Measurements from ENCODE around the gene RNASEH1. TPM values are rescaled to one million over a fixed set of nuclear protein-coding genes. Genes with fewer than 3 reads are reported as not detected.

The RNASEH1 gene
- total and polyA plus RNA-seq, 2 of the 13 experiments (the other 11 are each of a cell fraction or from before 2014, with no cell fraction given), result 14.5 to 57.4 TPM

DNA sequence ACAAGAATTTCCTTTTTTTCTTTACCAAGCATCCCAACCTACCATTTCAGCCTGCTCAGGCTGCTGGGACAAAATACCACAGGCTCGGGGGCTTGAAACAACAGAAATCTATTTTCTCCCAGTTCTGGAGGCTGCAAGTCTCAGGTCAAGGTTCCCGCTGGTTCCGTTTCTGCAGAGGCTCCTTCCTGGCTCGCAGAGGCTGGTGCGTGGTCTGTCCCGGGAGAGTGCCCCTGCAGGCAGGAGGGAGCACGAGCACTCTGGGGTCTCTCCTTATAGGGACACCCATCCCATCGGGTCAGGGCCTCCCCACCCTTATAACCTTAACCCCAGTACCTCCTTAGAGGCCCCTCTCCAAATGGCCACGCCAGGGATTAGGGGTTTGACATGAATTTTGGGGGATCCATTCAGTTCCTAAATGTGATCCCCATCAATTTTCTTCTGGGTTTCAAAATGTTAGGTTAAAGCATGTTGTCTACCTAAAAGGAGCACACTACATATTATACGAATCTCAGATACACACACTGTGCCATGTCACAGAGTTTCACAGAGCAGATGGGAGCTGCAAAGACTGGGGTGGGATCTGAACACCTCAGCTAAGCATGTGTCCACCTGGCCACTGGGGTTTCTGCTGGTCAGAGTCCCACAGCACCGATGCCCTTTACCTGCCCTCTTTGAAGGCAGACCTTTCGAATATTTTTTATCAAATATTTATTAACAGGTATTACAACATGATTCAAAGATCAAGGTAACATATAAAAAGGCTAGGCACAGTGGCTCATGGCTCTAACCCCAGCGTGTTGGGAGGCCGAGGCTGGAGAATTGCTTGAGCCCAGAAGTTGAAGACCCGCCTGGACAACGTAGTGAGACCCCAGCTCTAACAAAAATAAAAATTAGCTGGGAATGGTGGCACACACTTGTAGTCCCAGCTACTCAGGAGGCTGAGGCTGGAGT is 21.2 kb downstream of the RNASEH1 start (continued):
- TF ChIP-seq KDM1A (CRISPR knock-in tag; IDR thresholded peaks at IDR 0.05), result no peak
- peak; percentile 53; the same call in 1 of the 2 replicates for TF ChIP-seq SRF (IDR thresholded peaks at IDR 0.05; ENCODE audit: low read depth, low read length)
- TF ChIP-seq KAT8 (CRISPR knock-in tag; IDR thresholded peaks at IDR 0.05), result peak; percentile 61
- no peak for TF ChIP-seq PAF1 (CRISPR knock-in tag; IDR thresholded peaks at IDR 0.05)
- TF ChIP-seq ZNF326 (CRISPR knock-in tag; IDR thresholded peaks at IDR 0.05; ENCODE audit: borderline replicate concordance), result no peak
- TF ChIP-seq ZNF572 (CRISPR knock-in tag; IDR thresholded peaks at IDR 0.05), result peak; percentile 48; the same call in 1 of the 2 replicates
- peak; percentile 45; the same call in 1 of the 2 replicates for TF ChIP-seq NFKB2 (CRISPR knock-in tag; IDR thresholded peaks at IDR 0.05; ENCODE audit: borderline replicate concordance)
- TF ChIP-seq ZSCAN12 (CRISPR knock-in tag; IDR thresholded peaks at IDR 0.05), result 0 out of 2 replicates have a peak, but pooled peaks have one; percentile 55
- TF ChIP-seq ZZZ3 (CRISPR knock-in tag; IDR thresholded peaks at IDR 0.05; ENCODE audit: borderline replicate concordance), result no peak; the same call in 1 of the 2 replicates
- TF ChIP-seq, protein P1, sequence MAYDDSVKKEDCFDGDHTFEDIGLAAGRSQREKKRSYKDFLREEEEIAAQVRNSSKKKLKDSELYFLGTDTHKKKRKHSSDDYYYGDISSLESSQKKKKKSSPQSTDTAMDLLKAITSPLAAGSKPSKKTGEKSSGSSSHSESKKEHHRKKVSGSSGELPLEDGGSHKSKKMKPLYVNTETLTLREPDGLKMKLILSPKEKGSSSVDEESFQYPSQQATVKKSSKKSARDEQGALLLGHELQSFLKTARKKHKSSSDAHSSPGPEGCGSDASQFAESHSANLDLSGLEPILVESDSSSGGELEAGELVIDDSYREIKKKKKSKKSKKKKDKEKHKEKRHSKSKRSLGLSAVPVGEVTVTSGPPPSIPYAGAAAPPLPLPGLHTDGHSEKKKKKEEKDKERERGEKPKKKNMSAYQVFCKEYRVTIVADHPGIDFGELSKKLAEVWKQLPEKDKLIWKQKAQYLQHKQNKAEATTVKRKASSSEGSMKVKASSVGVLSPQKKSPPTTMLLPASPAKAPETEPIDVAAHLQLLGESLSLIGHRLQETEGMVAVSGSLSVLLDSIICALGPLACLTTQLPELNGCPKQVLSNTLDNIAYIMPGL (CRISPR knock-in tag; IDR thresholded peaks at IDR 0.05; ENCODE audit: borderline replicate concordance in 1 of 2, low read depth in 1 of 2), result peak; percentile 91 to 94
- TF ChIP-seq FOXA3 (CRISPR knock-in tag; IDR thresholded peaks at IDR 0.05), result peak; percentile 3; the same call in 1 of the 2 replicates
- TF ChIP-seq ZBTB8A (CRISPR knock-in tag; IDR thresholded peaks at IDR 0.05; ENCODE audit: borderline replicate concordance, low read depth), result no peak
- no peak for TF ChIP-seq ZSCAN31 (CRISPR knock-in tag; IDR thresholded peaks at IDR 0.05; ENCODE audit: low read depth)
- TF ChIP-seq ZBTB7B (CRISPR knock-in tag; IDR thresholded peaks at IDR 0.05), result peak; percentile 66; the same call in 1 of the 2 replicates
- TF ChIP-seq, protein P2, sequence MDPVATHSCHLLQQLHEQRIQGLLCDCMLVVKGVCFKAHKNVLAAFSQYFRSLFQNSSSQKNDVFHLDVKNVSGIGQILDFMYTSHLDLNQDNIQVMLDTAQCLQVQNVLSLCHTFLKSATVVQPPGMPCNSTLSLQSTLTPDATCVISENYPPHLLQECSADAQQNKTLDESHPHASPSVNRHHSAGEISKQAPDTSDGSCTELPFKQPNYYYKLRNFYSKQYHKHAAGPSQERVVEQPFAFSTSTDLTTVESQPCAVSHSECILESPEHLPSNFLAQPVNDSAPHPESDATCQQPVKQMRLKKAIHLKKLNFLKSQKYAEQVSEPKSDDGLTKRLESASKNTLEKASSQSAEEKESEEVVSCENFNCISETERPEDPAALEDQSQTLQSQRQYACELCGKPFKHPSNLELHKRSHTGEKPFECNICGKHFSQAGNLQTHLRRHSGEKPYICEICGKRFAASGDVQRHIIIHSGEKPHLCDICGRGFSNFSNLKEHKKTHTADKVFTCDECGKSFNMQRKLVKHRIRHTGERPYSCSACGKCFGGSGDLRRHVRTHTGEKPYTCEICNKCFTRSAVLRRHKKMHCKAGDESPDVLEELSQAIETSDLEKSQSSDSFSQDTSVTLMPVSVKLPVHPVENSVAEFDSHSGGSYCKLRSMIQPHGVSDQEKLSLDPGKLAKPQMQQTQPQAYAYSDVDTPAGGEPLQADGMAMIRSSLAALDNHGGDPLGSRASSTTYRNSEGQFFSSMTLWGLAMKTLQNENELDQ (CRISPR knock-in tag; IDR thresholded peaks at IDR 0.05; ENCODE audit: borderline replicate concordance), result peak; percentile 67; the same call in 1 of the 2 replicates
- TF ChIP-seq ZNF136 (CRISPR knock-in tag; IDR thresholded peaks at IDR 0.05; ENCODE audit: low read depth), result peak; percentile 19
- peak; percentile 73 for TF ChIP-seq GABPB1 (CRISPR knock-in tag; IDR thresholded peaks at IDR 0.05)
- peak; percentile 10 for TF ChIP-seq ZNF781 (CRISPR knock-in tag; IDR thresholded peaks at IDR 0.05; ENCODE audit: borderline replicate concordance, not compliant biosample characterization)
- TF ChIP-seq ZBTB20 (CRISPR knock-in tag; IDR thresholded peaks at IDR 0.05; ENCODE audit: borderline replicate concordance, low read depth), result no peak
- TF ChIP-seq SAP130 (CRISPR knock-in tag; IDR thresholded peaks at IDR 0.05; ENCODE audit: low read depth), result peak; percentile 61
- TF ChIP-seq GATAD1 (CRISPR knock-in tag; IDR thresholded peaks at IDR 0.05), result peak; percentile 83
- 0 out of 2 replicates have a peak, but pooled peaks have one; percentile 65 for TF ChIP-seq GTF3A (CRISPR knock-in tag; conservative IDR thresholded peaks at IDR 0.05)
- TF ChIP-seq, protein P3, sequence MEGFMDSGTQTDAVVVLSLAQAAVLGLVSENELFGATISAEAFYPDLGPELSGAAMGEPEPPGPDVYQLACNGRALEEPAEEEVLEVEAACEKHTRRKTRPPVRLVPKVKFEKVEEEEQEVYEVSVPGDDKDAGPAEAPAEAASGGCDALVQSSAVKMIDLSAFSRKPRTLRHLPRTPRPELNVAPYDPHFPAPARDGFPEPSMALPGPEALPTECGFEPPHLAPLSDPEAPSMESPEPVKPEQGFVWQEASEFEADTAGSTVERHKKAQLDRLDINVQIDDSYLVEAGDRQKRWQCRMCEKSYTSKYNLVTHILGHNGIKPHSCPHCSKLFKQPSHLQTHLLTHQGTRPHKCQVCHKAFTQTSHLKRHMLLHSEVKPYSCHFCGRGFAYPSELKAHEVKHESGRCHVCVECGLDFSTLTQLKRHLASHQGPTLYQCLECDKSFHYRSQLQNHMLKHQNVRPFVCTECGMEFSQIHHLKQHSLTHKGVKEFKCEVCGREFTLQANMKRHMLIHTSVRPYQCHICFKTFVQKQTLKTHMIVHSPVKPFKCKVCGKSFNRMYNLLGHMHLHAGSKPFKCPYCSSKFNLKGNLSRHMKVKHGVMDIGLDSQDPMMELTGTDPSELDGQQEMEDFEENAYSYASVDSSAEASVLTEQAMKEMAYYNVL (CRISPR knock-in tag; IDR thresholded peaks at IDR 0.05; ENCODE audit: borderline replicate concordance), result peak; percentile 42; the same call in 1 of the 2 replicates

Measured in HepG2 (cell line).